CD4-positive, alpha-beta T cell treated with Interleukin-12 subunit alpha and Interleukin-12 subunit beta, for 1 hour (primary cell): ENCODE data around the gene GUCY2F.

Experiments
- DNase-seq: peaks from one replicate; pipeline ENCODE4 v3.0.0-alpha.2; 2020

GUCY2F gene

DNA sequence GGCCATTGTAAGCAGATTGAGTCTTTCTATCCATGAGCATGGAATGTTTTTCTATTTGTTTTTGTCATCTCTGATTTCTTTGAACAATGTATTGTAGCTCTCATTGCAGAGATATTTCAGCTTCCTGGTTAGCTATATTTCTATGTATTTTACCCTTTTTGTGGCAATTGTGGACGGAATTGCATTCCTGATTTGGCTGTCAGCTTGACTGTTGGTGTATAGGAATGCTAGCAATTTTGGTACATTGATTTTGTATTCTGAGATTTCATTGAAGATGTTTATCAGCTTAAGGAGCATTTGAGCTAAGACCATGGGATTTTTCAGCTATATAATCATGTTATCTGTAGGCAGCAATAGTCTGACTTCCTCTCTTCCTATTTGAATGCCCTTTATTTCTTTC is 154.6 kb downstream of the GUCY2F start:
- no peak for DNase-seq
